ENCODE measurements around the gene LIN7B.
A peak's percentile ranks its signal among the peaks of the same experiment; 100 is the strongest.

LIN7B gene

DNA sequence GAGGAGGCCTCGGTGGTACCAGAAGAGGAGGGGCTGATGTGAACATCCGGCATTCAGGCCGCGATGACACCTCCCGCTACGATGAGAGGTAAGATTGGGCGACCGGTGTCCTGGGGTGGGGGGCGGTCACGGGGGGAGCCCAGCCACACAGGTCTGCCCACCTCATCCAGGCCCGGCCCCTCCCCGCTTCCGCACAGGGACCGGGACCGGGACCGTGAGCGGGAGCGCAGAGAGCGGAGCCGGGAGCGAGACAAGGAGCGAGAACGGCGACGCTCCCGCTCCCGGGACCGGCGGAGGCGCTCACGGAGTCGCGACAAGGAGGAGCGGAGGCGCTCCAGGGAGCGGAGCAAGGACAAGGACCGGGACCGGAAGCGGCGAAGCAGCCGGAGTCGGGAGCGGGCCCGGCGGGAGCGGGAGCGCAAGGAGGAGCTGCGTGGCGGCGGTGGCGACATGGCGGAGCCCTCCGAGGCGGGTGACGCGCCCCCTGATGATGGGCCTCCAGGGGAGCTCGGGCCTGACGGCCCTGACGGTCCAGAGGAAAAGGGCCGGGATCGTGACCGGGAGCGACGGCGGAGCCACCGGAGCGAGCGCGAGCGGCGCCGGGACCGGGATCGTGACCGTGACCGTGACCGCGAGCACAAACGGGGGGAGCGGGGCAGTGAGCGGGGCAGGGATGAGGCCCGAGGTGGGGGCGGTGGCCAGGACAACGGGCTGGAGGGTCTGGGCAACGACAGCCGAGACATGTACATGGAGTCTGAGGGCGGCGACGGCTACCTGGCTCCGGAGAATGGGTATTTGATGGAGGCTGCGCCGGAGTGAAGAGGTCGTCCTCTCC, 6.3 kb upstream of the LIN7B start:
- Histone ChIP-seq H3K9ac (ENCODE audit: insufficient read length, low read depth) (peak overlapping the region; percentile 32), H3K36me3 (ENCODE audit: insufficient read depth, insufficient read length, low read length) (peaks cover 69% of the 10 kb centered on the region), H3K4me1 (ENCODE audit: insufficient read depth, insufficient read length) (peaks cover 11% of the 10 kb centered on the region), H3K9me3 (ENCODE audit: insufficient read depth, low read length) (no peaks in the 10 kb centered on the region), H3K27me3 (ENCODE audit: insufficient read depth, insufficient read length) (no peaks in the 10 kb centered on the region), H3K4me3 (ENCODE audit: insufficient read length, low read depth) (no peak overlapping the region)
- DNase-seq (ENCODE audit: low read depth, low spot score), result no peak
- no peak for TF ChIP-seq YY1 (IDR thresholded peaks at IDR 0.05; ENCODE audit: insufficient read depth, insufficient read length)
- TF ChIP-seq ZNF274 (IDR thresholded peaks at IDR 0.05; ENCODE audit: low read depth, low read length), result no peak
- TF ChIP-seq SUZ12 (IDR thresholded peaks at IDR 0.05; ENCODE audit: extremely low read depth, insufficient read depth, insufficient read length), result no peak

DNA sequence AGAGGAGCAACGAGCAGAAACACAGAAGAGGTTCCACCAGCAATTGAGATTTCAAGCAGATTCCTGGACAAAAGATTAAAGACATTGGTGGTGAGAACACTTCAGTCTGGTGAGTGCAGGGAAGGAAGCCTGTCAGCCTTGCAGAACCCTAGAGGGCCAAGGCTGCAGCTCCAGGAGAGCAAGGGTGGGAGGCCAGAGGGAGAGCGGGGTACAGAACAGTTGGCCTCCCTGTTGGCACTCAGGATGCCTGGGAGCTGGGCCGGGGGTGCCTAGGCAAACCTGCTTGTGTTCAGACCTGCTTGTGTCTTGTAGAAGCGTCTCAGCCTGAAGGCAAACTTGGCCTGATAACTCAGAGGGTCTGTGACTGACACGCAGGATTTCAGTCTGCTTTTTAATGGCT, 5.1 kb upstream of the LIN7B start:
- Histone ChIP-seq H3K4me1 (ENCODE audit: insufficient read depth, insufficient read length) (peaks cover 11% of the 10 kb centered on the region), H3K4me3 (ENCODE audit: insufficient read length, low read depth) (no peak overlapping the region), H3K9ac (ENCODE audit: insufficient read length, low read depth) (no peak overlapping the region), H3K27me3 (ENCODE audit: insufficient read depth, insufficient read length) (no peaks in the 10 kb centered on the region), H3K9me3 (ENCODE audit: insufficient read depth, low read length) (no peaks in the 10 kb centered on the region), H3K36me3 (ENCODE audit: insufficient read depth, insufficient read length, low read length) (peaks cover 57% of the 10 kb centered on the region)
- TF ChIP-seq ZNF274 (IDR thresholded peaks at IDR 0.05; ENCODE audit: low read depth, low read length) (no peak), YY1 (IDR thresholded peaks at IDR 0.05; ENCODE audit: insufficient read depth, insufficient read length) (no peak), SUZ12 (IDR thresholded peaks at IDR 0.05; ENCODE audit: extremely low read depth, insufficient read depth, insufficient read length) (no peak)
- no peak for DNase-seq (ENCODE audit: low read depth, low spot score)

DNA sequence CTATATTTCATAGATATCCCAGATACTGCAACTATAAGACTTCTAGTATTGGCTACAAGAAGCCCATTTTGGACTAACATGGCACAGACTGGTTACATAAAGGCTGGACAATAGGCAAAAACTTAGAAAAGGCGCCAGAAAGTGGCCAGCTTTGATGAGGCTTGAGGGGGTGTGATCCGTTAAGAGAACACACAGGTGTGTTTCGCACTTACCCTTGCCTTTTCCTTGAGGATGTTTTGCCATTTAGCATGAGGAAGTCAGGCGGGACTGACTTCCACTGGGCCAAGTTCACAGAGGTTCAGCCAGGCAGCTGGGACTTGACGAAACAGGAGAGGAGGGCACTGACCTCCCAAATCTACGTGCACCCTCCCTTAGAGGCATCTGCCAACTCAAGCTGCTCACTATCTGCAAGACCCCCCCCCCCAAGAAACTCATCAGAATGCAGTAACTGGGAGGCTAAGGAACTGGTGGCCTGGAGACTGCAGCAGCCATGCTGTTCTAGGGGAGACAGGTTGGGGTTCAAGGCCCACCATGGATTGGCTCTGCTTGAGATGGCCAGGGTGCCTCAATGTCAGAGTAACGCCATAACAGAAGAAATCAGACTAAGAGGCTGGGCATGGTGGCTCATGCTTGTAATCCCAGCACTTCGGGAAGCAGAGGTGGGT, 4.5 kb upstream of the LIN7B start:
- H3K36me3 ChIP-seq (ENCODE audit: insufficient read depth, insufficient read length, low read length), result peaks cover 51% of the 10 kb centered on the region
- no peak for TF ChIP-seq ZNF274 (IDR thresholded peaks at IDR 0.05; ENCODE audit: low read depth, low read length)
- no peak for TF ChIP-seq SUZ12 (IDR thresholded peaks at IDR 0.05; ENCODE audit: extremely low read depth, insufficient read depth, insufficient read length)
- TF ChIP-seq YY1 (IDR thresholded peaks at IDR 0.05; ENCODE audit: insufficient read depth, insufficient read length), result no peak
- H3K27me3 ChIP-seq (ENCODE audit: insufficient read depth, insufficient read length), result no peaks in the 10 kb centered on the region
- no peaks in the 10 kb centered on the region for H3K9me3 ChIP-seq (ENCODE audit: insufficient read depth, low read length)
- no peak overlapping the region for H3K9ac ChIP-seq (ENCODE audit: insufficient read length, low read depth)
- peaks cover 11% of the 10 kb centered on the region for H3K4me1 ChIP-seq (ENCODE audit: insufficient read depth, insufficient read length)
- no peak overlapping the region for H3K4me3 ChIP-seq (ENCODE audit: insufficient read length, low read depth)
- DNase-seq (ENCODE audit: low read depth, low spot score), result no peak

DNA sequence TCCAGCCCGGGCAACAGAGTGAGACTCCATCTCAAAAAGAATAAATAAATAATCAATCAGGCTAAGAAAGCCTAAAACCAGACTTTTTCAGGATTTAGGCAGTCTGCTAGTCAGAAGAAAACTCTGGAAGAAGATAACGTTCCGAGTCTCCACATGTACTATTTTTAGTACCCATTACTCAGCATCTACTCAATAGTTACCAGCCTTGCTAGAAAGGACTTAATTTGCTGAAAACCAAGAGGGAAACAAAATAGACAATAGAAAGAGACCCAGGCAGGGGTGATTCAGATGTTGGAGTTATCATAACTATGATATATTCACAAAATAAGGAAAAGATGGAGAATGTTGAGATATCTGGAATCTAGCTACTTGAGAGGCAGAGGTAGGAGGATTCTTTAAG, 3.6 kb upstream of the LIN7B start:
- no peak for DNase-seq (ENCODE audit: low read depth, low spot score)
- Histone ChIP-seq H3K36me3 (ENCODE audit: insufficient read depth, insufficient read length, low read length) (peaks cover 44% of the 10 kb centered on the region), H3K27me3 (ENCODE audit: insufficient read depth, insufficient read length) (no peaks in the 10 kb centered on the region), H3K4me3 (ENCODE audit: insufficient read length, low read depth) (no peak overlapping the region), H3K9me3 (ENCODE audit: insufficient read depth, low read length) (no peaks in the 10 kb centered on the region), H3K4me1 (ENCODE audit: insufficient read depth, insufficient read length) (peaks cover 11% of the 10 kb centered on the region), H3K9ac (ENCODE audit: insufficient read length, low read depth) (no peak overlapping the region)
- TF ChIP-seq ZNF274 (IDR thresholded peaks at IDR 0.05; ENCODE audit: low read depth, low read length), result no peak
- no peak for TF ChIP-seq SUZ12 (IDR thresholded peaks at IDR 0.05; ENCODE audit: extremely low read depth, insufficient read depth, insufficient read length)
- no peak for TF ChIP-seq YY1 (IDR thresholded peaks at IDR 0.05; ENCODE audit: insufficient read depth, insufficient read length)

DNA sequence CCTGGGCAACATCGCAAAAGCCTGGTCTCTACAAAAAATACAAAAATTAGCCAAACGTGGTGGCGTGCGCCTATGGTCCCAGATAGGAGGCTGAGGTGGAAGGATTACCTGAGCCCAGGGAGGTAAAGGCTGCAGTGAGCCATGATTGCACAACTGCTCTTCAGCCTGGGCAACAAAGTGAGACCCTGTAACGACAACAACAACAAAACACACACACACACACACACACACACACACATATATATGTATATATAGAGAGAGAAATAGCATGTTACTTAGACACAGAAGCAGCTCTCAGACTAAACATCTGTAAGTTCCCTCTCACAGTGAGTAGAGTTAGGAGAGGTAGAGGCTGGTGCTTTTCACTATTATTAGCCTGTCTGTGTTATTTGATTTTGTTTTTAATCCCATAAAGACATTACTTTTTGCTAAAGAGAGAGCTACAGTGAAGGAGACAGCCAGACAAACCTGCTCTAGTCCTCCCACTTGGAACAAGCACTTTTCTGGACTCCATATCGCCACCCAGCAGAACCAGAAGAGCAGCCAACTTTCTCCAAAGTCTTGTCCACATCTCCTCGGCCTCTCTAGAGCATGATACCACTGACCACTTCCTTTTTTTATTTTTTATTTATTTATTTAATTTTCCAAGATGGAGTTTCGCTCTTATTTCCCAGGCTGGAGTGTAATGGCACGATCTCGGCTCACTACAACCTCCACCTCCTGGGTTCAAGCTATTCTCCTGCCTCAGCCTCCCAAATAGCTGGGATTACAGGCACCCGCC, 2.8 kb upstream of the LIN7B start:
- H3K27me3 ChIP-seq (ENCODE audit: insufficient read depth, insufficient read length), result no peaks in the 10 kb centered on the region
- no peak overlapping the region for H3K9ac ChIP-seq (ENCODE audit: insufficient read length, low read depth)
- H3K36me3 ChIP-seq (ENCODE audit: insufficient read depth, insufficient read length, low read length), result peaks cover 38% of the 10 kb centered on the region
- TF ChIP-seq YY1 (IDR thresholded peaks at IDR 0.05; ENCODE audit: insufficient read depth, insufficient read length) (no peak), SUZ12 (IDR thresholded peaks at IDR 0.05; ENCODE audit: extremely low read depth, insufficient read depth, insufficient read length) (no peak), ZNF274 (IDR thresholded peaks at IDR 0.05; ENCODE audit: low read depth, low read length) (no peak)
- no peak overlapping the region for H3K4me3 ChIP-seq (ENCODE audit: insufficient read length, low read depth)
- no peak for DNase-seq (ENCODE audit: low read depth, low spot score)
- peaks cover 11% of the 10 kb centered on the region for H3K4me1 ChIP-seq (ENCODE audit: insufficient read depth, insufficient read length)
- no peaks in the 10 kb centered on the region for H3K9me3 ChIP-seq (ENCODE audit: insufficient read depth, low read length)

DNA sequence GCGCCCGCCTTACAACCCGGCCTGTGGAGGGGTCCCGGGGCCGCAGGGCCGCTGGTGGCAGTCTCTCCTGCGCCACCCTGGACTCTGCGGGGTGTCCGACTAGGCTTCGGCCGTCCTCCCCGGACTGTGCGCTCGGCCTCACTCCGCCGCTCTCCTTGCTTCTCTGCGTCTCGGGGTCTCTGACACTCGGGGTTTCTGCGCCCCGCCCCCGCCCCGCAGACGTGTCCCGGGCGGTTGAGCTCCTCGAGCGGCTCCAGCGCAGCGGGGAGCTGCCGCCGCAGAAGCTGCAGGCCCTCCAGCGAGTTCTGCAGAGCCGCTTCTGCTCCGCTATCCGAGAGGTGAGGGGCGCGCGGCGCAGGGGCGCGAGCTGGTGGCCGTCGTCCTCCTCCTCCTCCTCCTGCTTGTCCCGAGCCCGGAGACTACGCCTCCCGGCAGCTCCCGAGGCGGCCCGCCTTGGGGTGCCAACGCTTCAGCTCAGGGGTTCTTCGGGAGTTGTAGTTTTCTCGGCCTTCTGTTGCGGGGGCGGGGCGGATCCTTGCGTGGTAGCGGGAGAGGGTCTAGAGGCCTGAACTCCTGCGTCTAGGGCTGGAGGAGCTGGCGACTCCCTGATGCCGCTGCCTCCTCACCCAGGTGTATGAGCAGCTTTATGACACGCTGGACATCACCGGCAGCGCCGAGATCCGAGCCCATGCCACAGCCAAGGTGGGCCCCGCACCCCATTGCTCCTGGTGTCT, 627 bp downstream of the LIN7B start:
- peaks cover 6% of the 10 kb centered on the region for H3K4me1 ChIP-seq (ENCODE audit: insufficient read depth, insufficient read length)
- DNase-seq (ENCODE audit: low read depth, low spot score), result no peak

More for the DNA sequence above, 627 bp downstream of the LIN7B start:
- Histone ChIP-seq H3K4me3 (ENCODE audit: insufficient read length, low read depth) (peak overlapping the region; percentile 70), H3K9ac (ENCODE audit: insufficient read length, low read depth) (peak overlapping the region; percentile 85), H3K9me3 (ENCODE audit: insufficient read depth, low read length) (no peaks in the 10 kb centered on the region), H3K27me3 (ENCODE audit: insufficient read depth, insufficient read length) (peaks cover 5% of the 10 kb centered on the region), H3K36me3 (ENCODE audit: insufficient read depth, insufficient read length, low read length) (peaks cover 4% of the 10 kb centered on the region)
- no peak for TF ChIP-seq SUZ12 (IDR thresholded peaks at IDR 0.05; ENCODE audit: extremely low read depth, insufficient read depth, insufficient read length)
- no peak for TF ChIP-seq ZNF274 (IDR thresholded peaks at IDR 0.05; ENCODE audit: low read depth, low read length)
- TF ChIP-seq YY1 (IDR thresholded peaks at IDR 0.05; ENCODE audit: insufficient read depth, insufficient read length), result no peak

All from NT2/D1 (cell line).